ENCODE measurements around the gene PTPN2.
A peak's percentile ranks its signal among the peaks of the same experiment; 100 is the strongest.

PTPN2 gene

DNA sequence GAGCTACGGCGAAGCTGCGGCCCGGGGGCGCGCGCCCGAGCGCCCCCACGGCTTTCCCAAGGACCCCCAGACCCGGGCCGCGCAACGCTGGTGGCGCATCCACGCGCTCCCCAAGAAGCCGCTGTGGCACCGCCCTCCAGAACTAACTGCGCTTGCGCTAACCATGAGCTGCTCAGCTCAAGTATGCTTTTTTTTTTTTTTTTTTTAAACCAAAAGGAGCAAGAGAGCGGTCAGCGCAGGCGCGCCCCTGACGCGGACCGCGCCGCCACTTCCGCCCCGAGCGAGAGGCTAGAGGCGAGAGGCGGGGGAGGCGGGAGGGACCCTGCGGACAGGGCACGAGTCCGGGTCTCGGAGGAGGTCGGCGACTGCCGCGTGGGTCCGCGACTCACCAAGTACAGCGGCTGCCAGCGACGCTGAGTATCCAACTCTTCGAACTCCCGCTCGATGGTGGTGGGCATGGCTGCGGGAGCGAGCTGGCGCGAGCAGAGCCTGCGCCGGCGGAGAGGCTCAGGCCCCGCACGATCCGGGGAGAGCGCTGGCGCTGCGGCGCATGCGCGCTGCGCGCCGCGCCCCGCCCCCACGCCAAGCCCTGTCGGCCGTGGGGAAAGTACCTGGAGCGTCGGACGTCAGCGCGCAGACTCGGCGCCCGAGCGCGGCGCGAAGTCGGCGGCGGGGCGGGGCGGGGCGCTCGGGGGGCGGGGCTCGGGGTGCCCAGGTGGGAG is at the start of gene PTPN2:
Gene PTPN2 (minus strand): TSS at position 554 of the 722 bp plus-strand sequence. CDS start 96 bp downstream, at position 458.
- H3K79me2 ChIP-seq (ENCODE audit: insufficient read depth, low read length) = peaks cover 43% of the 10 kb centered on the region
- H3K9me3 ChIP-seq (ENCODE audit: insufficient read depth, low read length) = no peaks in the 10 kb centered on the region
- peak within 1 kb of the TSS; percentile 97 for H3K4me2 ChIP-seq (ENCODE audit: low read depth, low read length, poor library complexity, severe bottlenecking)
- H3F3A ChIP-seq (ENCODE audit: insufficient read depth) = peaks cover 4% of the 10 kb centered on the region; the same call in 1 of the 2 replicates
- peak within 1 kb of the TSS; percentile 87 for H3K27ac ChIP-seq (ENCODE audit: low read depth, low read length)
- H3K36me3 ChIP-seq (ENCODE audit: low read length) = no peaks in the 10 kb centered on the region
- peaks cover 25% of the 10 kb centered on the region for H4K20me1 ChIP-seq (ENCODE audit: low read depth, low read length)
- peak within 1 kb of the TSS; percentile 89 for H3K4me3 ChIP-seq (ENCODE audit: insufficient read depth, low read length, poor library complexity, severe bottlenecking)
- TF ChIP-seq, protein P1, sequence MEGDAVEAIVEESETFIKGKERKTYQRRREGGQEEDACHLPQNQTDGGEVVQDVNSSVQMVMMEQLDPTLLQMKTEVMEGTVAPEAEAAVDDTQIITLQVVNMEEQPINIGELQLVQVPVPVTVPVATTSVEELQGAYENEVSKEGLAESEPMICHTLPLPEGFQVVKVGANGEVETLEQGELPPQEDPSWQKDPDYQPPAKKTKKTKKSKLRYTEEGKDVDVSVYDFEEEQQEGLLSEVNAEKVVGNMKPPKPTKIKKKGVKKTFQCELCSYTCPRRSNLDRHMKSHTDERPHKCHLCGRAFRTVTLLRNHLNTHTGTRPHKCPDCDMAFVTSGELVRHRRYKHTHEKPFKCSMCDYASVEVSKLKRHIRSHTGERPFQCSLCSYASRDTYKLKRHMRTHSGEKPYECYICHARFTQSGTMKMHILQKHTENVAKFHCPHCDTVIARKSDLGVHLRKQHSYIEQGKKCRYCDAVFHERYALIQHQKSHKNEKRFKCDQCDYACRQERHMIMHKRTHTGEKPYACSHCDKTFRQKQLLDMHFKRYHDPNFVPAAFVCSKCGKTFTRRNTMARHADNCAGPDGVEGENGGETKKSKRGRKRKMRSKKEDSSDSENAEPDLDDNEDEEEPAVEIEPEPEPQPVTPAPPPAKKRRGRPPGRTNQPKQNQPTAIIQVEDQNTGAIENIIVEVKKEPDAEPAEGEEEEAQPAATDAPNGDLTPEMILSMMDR (IDR thresholded peaks at IDR 0.05; ENCODE audit: insufficient read depth, low read length, poor library complexity, severe bottlenecking) = no peak
- no peak for TF ChIP-seq EZH2phosphoT487 (conservative IDR thresholded peaks at IDR 0.05; ENCODE audit: low read length)
- H3K27me3 ChIP-seq (ENCODE audit: low read length) = no peaks in the 10 kb centered on the region
- peak within 1 kb of the TSS; percentile 92 for H3K9ac ChIP-seq (ENCODE audit: low read length)
- H2AFZ ChIP-seq (ENCODE audit: low read depth, low read length, severe bottlenecking) = peak within 1 kb of the TSS; percentile 94
- no peaks in the 10 kb centered on the region for H3K9me2 ChIP-seq (replicated peaks; ENCODE audit: insufficient read depth, low read length)

GRCh38 chr18:12933327-12933726 is 49.3 kb upstream of the PTPN2 start:
- no peak overlapping the region for H3K4me2 ChIP-seq (ENCODE audit: low read depth, low read length, poor library complexity, severe bottlenecking)
- H3K9ac ChIP-seq (ENCODE audit: low read length) = no peak overlapping the region
- H4K20me1 ChIP-seq (ENCODE audit: low read depth, low read length) = no peaks in the 10 kb centered on the region
- H3K36me3 ChIP-seq (ENCODE audit: low read length) = no peaks in the 10 kb centered on the region
- H3K27ac ChIP-seq (ENCODE audit: low read depth, low read length) = no peak overlapping the region
- no peaks in the 10 kb centered on the region for H3K79me2 ChIP-seq (ENCODE audit: insufficient read depth, low read length)
- no peak overlapping the region for H2AFZ ChIP-seq (ENCODE audit: low read depth, low read length, severe bottlenecking)
- no peaks in the 10 kb centered on the region for H3F3A ChIP-seq (ENCODE audit: insufficient read depth)
- H3K9me2 ChIP-seq (replicated peaks; ENCODE audit: insufficient read depth, low read length) = no peaks in the 10 kb centered on the region
- H3K9me3 ChIP-seq (ENCODE audit: insufficient read depth, low read length) = no peaks in the 10 kb centered on the region
- H3K4me3 ChIP-seq (ENCODE audit: insufficient read depth, low read length, poor library complexity, severe bottlenecking) = no peak overlapping the region
- H3K27me3 ChIP-seq (ENCODE audit: low read length) = no peaks in the 10 kb centered on the region
- TF ChIP-seq EZH2phosphoT487 (conservative IDR thresholded peaks at IDR 0.05; ENCODE audit: low read length) = no peak
- TF ChIP-seq, protein P1 (IDR thresholded peaks at IDR 0.05; ENCODE audit: insufficient read depth, low read length, poor library complexity, severe bottlenecking) = no peak

DNA sequence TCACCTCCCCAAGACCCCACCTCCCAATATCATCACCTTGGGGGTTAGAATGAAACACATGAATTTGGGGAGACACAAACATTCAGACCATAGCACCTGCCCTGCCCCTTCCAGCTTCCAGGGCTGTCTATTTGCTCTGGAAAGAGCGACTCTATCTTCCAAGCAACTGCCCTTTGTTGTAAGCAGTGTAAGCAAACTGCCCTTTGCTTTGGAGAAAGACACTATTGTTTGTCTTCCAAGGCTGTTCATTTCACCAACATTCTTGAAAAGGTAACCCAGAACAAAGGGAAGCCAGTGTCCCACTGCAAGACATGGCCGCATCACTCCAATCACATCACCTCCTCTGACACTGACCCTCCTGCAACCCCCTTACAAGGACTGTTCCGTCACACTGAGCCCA is 46.9 kb upstream of the PTPN2 start:
- no peak overlapping the region for H3K4me2 ChIP-seq (ENCODE audit: low read depth, low read length, poor library complexity, severe bottlenecking)
- no peaks in the 10 kb centered on the region for H3K9me2 ChIP-seq (replicated peaks; ENCODE audit: insufficient read depth, low read length)
- no peaks in the 10 kb centered on the region for H3K36me3 ChIP-seq (ENCODE audit: low read length)
- H3K4me3 ChIP-seq (ENCODE audit: insufficient read depth, low read length, poor library complexity, severe bottlenecking) = no peak overlapping the region
- no peaks in the 10 kb centered on the region for H3K27me3 ChIP-seq (ENCODE audit: low read length)
- H3K79me2 ChIP-seq (ENCODE audit: insufficient read depth, low read length) = no peaks in the 10 kb centered on the region
- no peak overlapping the region for H3K27ac ChIP-seq (ENCODE audit: low read depth, low read length)
- TF ChIP-seq EZH2phosphoT487 (conservative IDR thresholded peaks at IDR 0.05; ENCODE audit: low read length) = no peak
- H2AFZ ChIP-seq (ENCODE audit: low read depth, low read length, severe bottlenecking) = no peak overlapping the region
- H3F3A ChIP-seq (ENCODE audit: insufficient read depth) = no peaks in the 10 kb centered on the region
- no peaks in the 10 kb centered on the region for H4K20me1 ChIP-seq (ENCODE audit: low read depth, low read length)
- no peak overlapping the region for H3K9ac ChIP-seq (ENCODE audit: low read length)
- no peaks in the 10 kb centered on the region for H3K9me3 ChIP-seq (ENCODE audit: insufficient read depth, low read length)

DNA sequence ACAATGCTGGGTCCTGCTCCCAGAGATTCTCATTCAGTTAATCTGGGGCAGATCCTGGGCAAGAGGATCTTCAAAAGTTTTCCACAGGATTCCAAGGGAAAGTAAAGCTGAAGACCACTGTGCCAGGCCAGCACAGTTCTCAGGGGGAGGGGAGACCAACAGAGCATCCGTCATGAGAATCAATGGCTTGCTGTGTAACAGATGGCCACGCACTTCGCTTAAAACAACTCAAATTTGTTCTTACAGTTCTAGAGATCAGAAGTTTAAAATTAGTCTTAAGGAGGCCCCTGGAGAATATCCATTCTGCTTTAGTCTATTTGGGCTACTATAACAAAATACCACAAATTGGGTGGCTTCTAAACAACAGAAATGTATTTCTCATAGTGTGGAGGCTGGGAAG is 46.3 kb upstream of the PTPN2 start:
- H3F3A ChIP-seq (ENCODE audit: insufficient read depth) = no peaks in the 10 kb centered on the region
- H3K4me2 ChIP-seq (ENCODE audit: low read depth, low read length, poor library complexity, severe bottlenecking) = no peak overlapping the region
- no peaks in the 10 kb centered on the region for H3K9me2 ChIP-seq (replicated peaks; ENCODE audit: insufficient read depth, low read length)
- H2AFZ ChIP-seq (ENCODE audit: low read depth, low read length, severe bottlenecking) = no peak overlapping the region
- H4K20me1 ChIP-seq (ENCODE audit: low read depth, low read length) = no peaks in the 10 kb centered on the region
- no peaks in the 10 kb centered on the region for H3K27me3 ChIP-seq (ENCODE audit: low read length)
- H3K9me3 ChIP-seq (ENCODE audit: insufficient read depth, low read length) = no peaks in the 10 kb centered on the region
- H3K27ac ChIP-seq (ENCODE audit: low read depth, low read length) = no peak overlapping the region
- TF ChIP-seq, protein P1 (IDR thresholded peaks at IDR 0.05; ENCODE audit: insufficient read depth, low read length, poor library complexity, severe bottlenecking) = no peak
- TF ChIP-seq EZH2phosphoT487 (conservative IDR thresholded peaks at IDR 0.05; ENCODE audit: low read length) = no peak
- no peak overlapping the region for H3K9ac ChIP-seq (ENCODE audit: low read length)
- H3K4me3 ChIP-seq (ENCODE audit: insufficient read depth, low read length, poor library complexity, severe bottlenecking) = no peak overlapping the region
- no peaks in the 10 kb centered on the region for H3K36me3 ChIP-seq (ENCODE audit: low read length)
- H3K79me2 ChIP-seq (ENCODE audit: insufficient read depth, low read length) = no peaks in the 10 kb centered on the region

All from SU-DHL-6 (cell line).